ENCODE results near the gene PLP1.

DNA sequence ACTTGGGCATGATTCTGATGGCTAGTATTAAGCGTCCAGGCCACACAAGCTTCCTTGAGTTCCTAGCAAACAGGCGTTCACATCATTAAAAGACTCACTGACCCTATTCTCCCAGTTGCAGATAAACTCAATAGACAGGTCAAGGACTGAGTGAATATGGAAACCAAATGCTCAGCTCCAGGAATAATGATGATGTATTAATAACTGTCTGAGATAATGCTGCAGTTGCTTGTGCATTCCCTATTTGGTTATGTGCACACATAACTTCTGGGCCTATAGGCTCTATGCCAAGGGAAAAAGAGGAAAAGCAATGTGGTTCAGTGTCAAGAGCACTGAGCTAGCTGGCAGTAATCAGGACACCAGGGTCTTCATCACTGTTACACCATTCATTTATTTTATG lies 51.9 kb downstream of the PLP1 start:
- TF ChIP-seq CEBPB (IDR thresholded peaks at IDR 0.05) (no peak), SMC3 (IDR thresholded peaks at IDR 0.05) (no peak), RCOR1 (IDR thresholded peaks at IDR 0.05; ENCODE audit: low read depth, low read length) (no peak), HOXA7 (CRISPR knock-in tag; IDR thresholded peaks at IDR 0.05) (no peak), GATA3 (IDR thresholded peaks at IDR 0.05; ENCODE audit: borderline replicate concordance) (no peak), ESRRA (IDR thresholded peaks at IDR 0.05; ENCODE audit: borderline replicate concordance, low read length) (no peak)
- TF ChIP-seq, protein P1, sequence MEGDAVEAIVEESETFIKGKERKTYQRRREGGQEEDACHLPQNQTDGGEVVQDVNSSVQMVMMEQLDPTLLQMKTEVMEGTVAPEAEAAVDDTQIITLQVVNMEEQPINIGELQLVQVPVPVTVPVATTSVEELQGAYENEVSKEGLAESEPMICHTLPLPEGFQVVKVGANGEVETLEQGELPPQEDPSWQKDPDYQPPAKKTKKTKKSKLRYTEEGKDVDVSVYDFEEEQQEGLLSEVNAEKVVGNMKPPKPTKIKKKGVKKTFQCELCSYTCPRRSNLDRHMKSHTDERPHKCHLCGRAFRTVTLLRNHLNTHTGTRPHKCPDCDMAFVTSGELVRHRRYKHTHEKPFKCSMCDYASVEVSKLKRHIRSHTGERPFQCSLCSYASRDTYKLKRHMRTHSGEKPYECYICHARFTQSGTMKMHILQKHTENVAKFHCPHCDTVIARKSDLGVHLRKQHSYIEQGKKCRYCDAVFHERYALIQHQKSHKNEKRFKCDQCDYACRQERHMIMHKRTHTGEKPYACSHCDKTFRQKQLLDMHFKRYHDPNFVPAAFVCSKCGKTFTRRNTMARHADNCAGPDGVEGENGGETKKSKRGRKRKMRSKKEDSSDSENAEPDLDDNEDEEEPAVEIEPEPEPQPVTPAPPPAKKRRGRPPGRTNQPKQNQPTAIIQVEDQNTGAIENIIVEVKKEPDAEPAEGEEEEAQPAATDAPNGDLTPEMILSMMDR (IDR thresholded peaks at IDR 0.05) = no peak

All from A549 (cell line).